ENCODE data around the gene PCSK5.

DNA sequence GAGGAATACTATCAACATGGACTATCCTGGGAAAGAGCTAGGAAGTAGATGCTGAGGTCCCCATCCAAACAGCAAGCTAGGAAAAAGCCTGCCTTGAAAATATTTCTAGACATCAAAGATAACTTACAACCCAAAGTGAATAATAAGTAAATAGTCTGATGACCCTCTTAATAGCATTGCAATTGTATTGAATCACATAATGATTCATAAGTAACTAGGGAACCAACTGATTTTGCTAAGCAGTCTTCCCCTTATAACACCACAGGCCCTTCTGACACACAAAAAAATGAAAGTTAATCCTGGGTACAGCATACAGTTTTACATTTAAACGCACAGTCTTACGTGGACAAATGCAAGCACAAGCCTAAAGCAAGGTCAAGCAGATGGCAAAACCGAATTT lies 304.4 kb downstream of the PCSK5 start:
- TF ChIP-seq, protein P1, sequence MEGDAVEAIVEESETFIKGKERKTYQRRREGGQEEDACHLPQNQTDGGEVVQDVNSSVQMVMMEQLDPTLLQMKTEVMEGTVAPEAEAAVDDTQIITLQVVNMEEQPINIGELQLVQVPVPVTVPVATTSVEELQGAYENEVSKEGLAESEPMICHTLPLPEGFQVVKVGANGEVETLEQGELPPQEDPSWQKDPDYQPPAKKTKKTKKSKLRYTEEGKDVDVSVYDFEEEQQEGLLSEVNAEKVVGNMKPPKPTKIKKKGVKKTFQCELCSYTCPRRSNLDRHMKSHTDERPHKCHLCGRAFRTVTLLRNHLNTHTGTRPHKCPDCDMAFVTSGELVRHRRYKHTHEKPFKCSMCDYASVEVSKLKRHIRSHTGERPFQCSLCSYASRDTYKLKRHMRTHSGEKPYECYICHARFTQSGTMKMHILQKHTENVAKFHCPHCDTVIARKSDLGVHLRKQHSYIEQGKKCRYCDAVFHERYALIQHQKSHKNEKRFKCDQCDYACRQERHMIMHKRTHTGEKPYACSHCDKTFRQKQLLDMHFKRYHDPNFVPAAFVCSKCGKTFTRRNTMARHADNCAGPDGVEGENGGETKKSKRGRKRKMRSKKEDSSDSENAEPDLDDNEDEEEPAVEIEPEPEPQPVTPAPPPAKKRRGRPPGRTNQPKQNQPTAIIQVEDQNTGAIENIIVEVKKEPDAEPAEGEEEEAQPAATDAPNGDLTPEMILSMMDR (IDR thresholded peaks at IDR 0.05; ENCODE audit: insufficient read depth, low read length, poor library complexity, severe bottlenecking) = no peak
- TF ChIP-seq EZH2phosphoT487 (conservative IDR thresholded peaks at IDR 0.05; ENCODE audit: low read length) = no peak
